Measurements from ENCODE around the gene JADE3.

GRCh38 chrX:47012131-47012530 is 99.9 kb downstream of the JADE3 start:
- TF ChIP-seq POLR2A (IDR thresholded peaks at IDR 0.05; ENCODE audit: low read length) = no peak
- no peak for TF ChIP-seq GATA1 (IDR thresholded peaks at IDR 0.05; ENCODE audit: low read depth, low read length)

Data from erythroblast (primary cell).